GM12878 (cell line): ENCODE results near the gene PITX1. TPM values are rescaled to one million over a fixed set of nuclear protein-coding genes. Genes with fewer than 3 reads are reported as not detected.

Experiments used
- ATAC-seq: fragments of 200-7000 bp; cut with Tn5 transposase; 3 replicates; pipeline ENCODE4 v1.9.1; 2020; ENCODE audit warnings: mild to moderate bottlenecking, moderate library complexity
- BruUV-seq: library from RNA; stranded (reverse); fragments of 400-500 nt; replicated peaks from 2 replicates; lab custom pipeline; 2021; lab: Mats Ljungman, UMichigan
- CTCF ChIA-PET: fragments of 300-600 bp; sonication (Branson Sonifier 250); formaldehyde crosslinking; extraction: SDS; loops from one replicate; lab custom pipeline; 2021; ENCODE audit warnings: inconsistent platforms; lab: Yijun Ruan, JAX
- POLR2A ChIA-PET: fragments of 350-600 bp; formaldehyde crosslinking; extraction: SDS; loops from one replicate; lab custom pipeline; 2021; ENCODE audit warnings: inconsistent platforms; lab: Charles Lee
- RAD21 ChIA-PET: fragments of 300-600 bp; sonication (Branson Sonifier 250); formaldehyde crosslinking; loops from one replicate; lab custom pipeline; 2023; ENCODE audit warnings: antibody characterized with exemption; ENCODE audit not compliant: unreplicated experiment; lab: Charles Lee
- SMC1A ChIA-PET: fragments of 300-600 bp; sonication (Branson Sonifier 250); formaldehyde crosslinking; loops from one replicate; lab custom pipeline; 2023; ENCODE audit not compliant: unreplicated experiment, uncharacterized antibody; lab: Charles Lee
- DNase-seq: peaks from one replicate; pipeline ENCODE4 v3.0.0-alpha.2; 2011; ENCODE audit warnings: low read depth, low spot score
- FAIRE-seq: peaks from 3 replicates; lab custom pipeline; 2011; peaks lifted over from hg19 to GRCh38; lab: Jason Lieb, UNC
- H2AFZ ChIP-seq: 2 replicates; pipeline ENCODE4 v1.6.0; 2011; ENCODE audit warnings: low read depth, low read length, control low read depth; ENCODE audit not compliant: control insufficient read depth
- H3K27ac ChIP-seq: 2 replicates; pipeline ENCODE4 v1.5.1; 2011; ENCODE audit warnings: control low read depth; ENCODE audit not compliant: control insufficient read depth, insufficient read depth
- H3K27me3 ChIP-seq, 2 experiments: replicated peaks in 1 of 2; 2 replicates each; pipeline versions ENCODE4 v1.6.0 to v1.6.1; 2011; ENCODE audit warnings: low read length in 1 of 2; ENCODE audit not compliant: control insufficient read depth in 2 of 2, insufficient read depth in 2 of 2
- H3K36me3 ChIP-seq, 2 experiments: 2 replicates each; pipeline ENCODE4 v1.5.1; 2011; ENCODE audit warnings: low read length in 1 of 2; ENCODE audit not compliant: control insufficient read depth in 2 of 2, insufficient read depth in 2 of 2
- H3K4me1 ChIP-seq: 2 replicates; pipeline ENCODE4 v1.6.1; 2011; ENCODE audit warnings: mild to moderate bottlenecking, low read length, moderate library complexity, mixed read lengths; ENCODE audit not compliant: control insufficient read depth, insufficient read depth
- H3K4me2 ChIP-seq: 2 replicates; pipeline ENCODE4 v1.6.0; 2011; ENCODE audit warnings: control low read depth; ENCODE audit not compliant: control insufficient read depth, insufficient read depth
- H3K4me3 ChIP-seq: fragments of 200-600 bp; sonication (generic); 2 replicates; pipeline ENCODE4 v1.5.1; 2016
- H3K79me2 ChIP-seq: 2 replicates; pipeline ENCODE4 v1.6.0; 2011; ENCODE audit warnings: low read length; ENCODE audit not compliant: control insufficient read depth, insufficient read depth
- H3K9ac ChIP-seq: 2 replicates; pipeline ENCODE4 v1.8.0; 2011; ENCODE audit warnings: low read length, control low read depth, mixed read lengths; ENCODE audit not compliant: control insufficient read depth, insufficient read depth
- H3K9me3 ChIP-seq: replicated peaks from 3 replicates; pipeline ENCODE4 v1.5.1; 2011; ENCODE audit warnings: mild to moderate bottlenecking, low read length; ENCODE audit not compliant: control insufficient read depth, insufficient read depth
- H4K20me1 ChIP-seq: 2 replicates; pipeline ENCODE4 v1.6.0; 2011; ENCODE audit not compliant: control insufficient read depth, insufficient read depth
- BACH1 ChIP-seq: fragments of 450-650 bp; IDR thresholded peaks from 2 replicates; pipeline ENCODE4 v1.6.1; 2017; ENCODE audit warnings: mild to moderate bottlenecking, borderline replicate concordance
- BHLHE40 ChIP-seq, 2 experiments: fragments of 450-650 bp in 1 of 2; IDR thresholded peaks; 2 replicates each; pipeline ENCODE4 v1.6.1; 2011 to 2017; ENCODE audit warnings: low read depth in 2 of 2, borderline replicate concordance in 1 of 2, improper control_type of control experiment in 1 of 2, low read length in 1 of 2, mild to moderate bottlenecking in 1 of 2
- BMI1 ChIP-seq: fragments of 450-650 bp; IDR thresholded peaks from 2 replicates; pipeline ENCODE4 v1.6.1; 2016; ENCODE audit warnings: mild to moderate bottlenecking, moderate library complexity, borderline replicate concordance
- CHD1 ChIP-seq: IDR thresholded peaks from 2 replicates; pipeline ENCODE4 v1.6.1; 2012; ENCODE audit warnings: low read depth, low read length, improper control_type of control experiment
- GATAD2B ChIP-seq: fragments of 450-650 bp; conservative IDR thresholded peaks from 2 replicates; pipeline ENCODE4 v1.6.1; 2017; ENCODE audit warnings: low read depth, mild to moderate bottlenecking, moderate library complexity
- JUNB ChIP-seq: IDR thresholded peaks from 2 replicates; pipeline ENCODE4 v1.6.1; 2016; ENCODE audit warnings: antibody characterized with exemption, mild to moderate bottlenecking
- NRF1 ChIP-seq: conservative IDR thresholded peaks from 2 replicates; pipeline ENCODE4 v1.6.1; 2011; ENCODE audit warnings: mild to moderate bottlenecking, low read depth, low read length, improper control_type of control experiment
- PAX8 ChIP-seq: fragments of 450-650 bp; IDR thresholded peaks from 2 replicates; pipeline ENCODE4 v1.6.1; 2017; ENCODE audit warnings: mild to moderate bottlenecking, moderate library complexity
- RUNX3 ChIP-seq: IDR thresholded peaks from 2 replicates; pipeline ENCODE4 v1.6.1; 2012; ENCODE audit warnings: low read length, inconsistent platforms
- SMC3 ChIP-seq: IDR thresholded peaks from 2 replicates; pipeline ENCODE4 v1.6.1; 2011; ENCODE audit warnings: low read length, improper control_type of control experiment, borderline replicate concordance
- SUPT20H ChIP-seq: IDR thresholded peaks from 2 replicates; pipeline ENCODE4 v1.6.1; 2011; ENCODE audit warnings: low read depth, mild to moderate bottlenecking, low read length, moderate library complexity, borderline replicate concordance; ENCODE audit not compliant: control insufficient read depth
- TAF1 ChIP-seq: IDR thresholded peaks from 2 replicates; pipeline ENCODE4 v1.6.1; 2011; ENCODE audit warnings: mild to moderate bottlenecking, low read depth, low read length, borderline replicate concordance
- YBX1 ChIP-seq: fragments of 450-650 bp; IDR thresholded peaks from 2 replicates; pipeline ENCODE4 v1.6.1; 2016; ENCODE audit warnings: antibody characterized with exemption
- ZNF384 ChIP-seq: IDR thresholded peaks from 2 replicates; pipeline ENCODE4 v1.6.1; 2012; ENCODE audit warnings: low read depth, mild to moderate bottlenecking, low read length, improper control_type of control experiment, borderline replicate concordance
- WGBS: methylation state at CpG from one replicate; pipeline ENCODE4 v1.1.6; 2016; ENCODE audit warnings: low lambda C conversion rate; ENCODE audit not compliant: insufficient replicate concordance, insufficient coverage; ENCODE audit errors: missing lambda C conversion rate; 5-methylcytosine and 5-hydroxymethylcytosine counted together
- in situ Hi-C: fragments of 300-500 bp; cut with MboI; formaldehyde crosslinking; loops from 9 replicates; pipeline ENCODE4 v1.14.3; 2018; ENCODE audit warnings: mixed read lengths
- intact Hi-C: fragments of 100-400 bp; cut with micrococcal nuclease; formaldehyde crosslinking; loops from one replicate; pipeline ENCODE4 v1.14.2; 2022; ENCODE audit not compliant: unreplicated experiment
- polyA plus RNA-seq, 11 experiments: library from polyadenylated mRNA; depleted of rRNA in 4 of 11; unstranded in 6 of 11; stranded (reverse) in 5 of 11; fragments of >200 nt; fragmentation: Nextera tagmentation in 4 of 11; fragmentation: Illumina TruSeq in 1 of 11; extraction: Ambion mirVana in 4 of 11; extraction: Trizol in 1 of 11; gene quantifications; 1 replicate in 1 of 11; 2 replicates in 10 of 11; pipeline versions ENCODE4 v1.2.1 to v1.2.3, GENCODE V29; 2011 to 2016; ENCODE audit warnings: inconsistent platforms in 2 of 11, missing spikeins in 2 of 11, low read depth in 1 of 11
- total RNA-seq, 4 experiments: library from RNA; depleted of rRNA in 3 of 4; stranded (reverse); fragments of >200 nt in 3 of 4; fragmentation: Illumina TruSeq in 1 of 4; extraction: Trizol in 1 of 4; gene quantifications; 2 replicates each; pipeline versions ENCODE4 v1.2.1 to v1.2.3, GENCODE V29; 2013 to 2021
- TF ChIP-seq, protein P1 (sequence below): fragments of 450-650 bp; IDR thresholded peaks from 2 replicates; pipeline ENCODE4 v1.6.1; 2016; ENCODE audit warnings: mild to moderate bottlenecking, moderate library complexity, borderline replicate concordance
- TF ChIP-seq, protein P2 (sequence below): IDR thresholded peaks from 2 replicates; pipeline ENCODE4 v1.6.1; 2011; ENCODE audit warnings: low read depth, mild to moderate bottlenecking, low read length, moderate library complexity, borderline replicate concordance; ENCODE audit errors: extremely low read depth
- TF ChIP-seq, protein P3 (sequence below): IDR thresholded peaks from 2 replicates; pipeline ENCODE4 v1.6.1; 2012; ENCODE audit warnings: low read depth, low read length, improper control_type of control experiment
- TF ChIP-seq, protein P4 (sequence below): fragments of 150-350 bp; IDR thresholded peaks from 2 replicates; pipeline ENCODE4 v1.6.1; 2014; ENCODE audit warnings: mild to moderate bottlenecking, low read depth, low read length

PITX1 gene
- total and polyA plus RNA-seq, 10 of the 15 experiments (the other 5 are each of a cell fraction or from before 2014, with no cell fraction given): 0.16 to 1.1 (median 0.68) TPM; not detected in 5

DNA sequence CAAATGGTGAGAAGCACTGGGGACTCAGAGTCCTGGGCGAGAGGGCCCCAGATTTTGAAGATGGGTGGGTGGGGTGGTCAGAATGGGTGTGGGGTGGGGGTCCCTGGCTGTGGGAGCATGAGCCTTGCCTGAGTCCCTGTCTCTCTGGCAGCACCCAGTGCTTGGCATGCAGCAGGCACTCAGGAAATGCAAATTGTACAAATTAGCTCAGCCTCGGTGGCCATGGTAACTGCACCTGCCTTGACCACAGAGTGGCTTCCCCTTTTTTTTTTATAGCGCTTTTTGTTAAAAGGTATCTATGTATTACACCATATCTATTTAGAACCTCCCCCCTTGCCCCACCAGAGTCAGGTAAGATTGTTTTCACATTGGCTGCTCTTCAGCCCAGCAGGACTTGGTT lies 19.2 kb upstream of the PITX1 start:
- Histone ChIP-seq H4K20me1 (no peaks in the 10 kb centered on the region), H3K79me2 (no peaks in the 10 kb centered on the region), H3K27ac (no peak overlapping the region), H3K36me3 (no peaks in the 10 kb centered on the region), H3K27me3 (peaks cover 0 to 4% of the 10 kb centered on the region in 2 experiments), H3K9me3 (no peaks in the 10 kb centered on the region), H3K4me1 (peaks cover 14% of the 10 kb centered on the region), H2AFZ (no peak overlapping the region), H3K9ac (no peak overlapping the region), H3K4me3 (no peak overlapping the region), H3K4me2 (peak overlapping the region; percentile 36)
- 0% methylated on average over 3 of the region's 3 CpGs for WGBS
- in situ Hi-C loops (no loop called here), intact Hi-C loops (no loop called here)
- ATAC-seq: peak; percentile 97
- CTCF ChIA-PET: no interaction called here
- peak; percentile 81 for FAIRE-seq
- SMC1A ChIA-PET: interaction anchor here (0.6 to 1.0 kb wide), 3 partner anchors 50 to 149 kb away, joined by 3 to 4 read pairs (median 3); no protein-coding TSS in a partner anchor
- peak; percentile 58 for DNase-seq
- POLR2A ChIA-PET: interaction anchor here (0.5 kb wide), 1 partner anchor 47 kb away, joined by 4 read pairs; no protein-coding TSS in a partner anchor
- RAD21 ChIA-PET: interaction anchor here (0.9 kb wide), 1 partner anchor 10 kb away, joined by 3 read pairs; no protein-coding TSS in a partner anchor
- BruUV-seq: no TSS peak
- TF ChIP-seq, protein P1, sequence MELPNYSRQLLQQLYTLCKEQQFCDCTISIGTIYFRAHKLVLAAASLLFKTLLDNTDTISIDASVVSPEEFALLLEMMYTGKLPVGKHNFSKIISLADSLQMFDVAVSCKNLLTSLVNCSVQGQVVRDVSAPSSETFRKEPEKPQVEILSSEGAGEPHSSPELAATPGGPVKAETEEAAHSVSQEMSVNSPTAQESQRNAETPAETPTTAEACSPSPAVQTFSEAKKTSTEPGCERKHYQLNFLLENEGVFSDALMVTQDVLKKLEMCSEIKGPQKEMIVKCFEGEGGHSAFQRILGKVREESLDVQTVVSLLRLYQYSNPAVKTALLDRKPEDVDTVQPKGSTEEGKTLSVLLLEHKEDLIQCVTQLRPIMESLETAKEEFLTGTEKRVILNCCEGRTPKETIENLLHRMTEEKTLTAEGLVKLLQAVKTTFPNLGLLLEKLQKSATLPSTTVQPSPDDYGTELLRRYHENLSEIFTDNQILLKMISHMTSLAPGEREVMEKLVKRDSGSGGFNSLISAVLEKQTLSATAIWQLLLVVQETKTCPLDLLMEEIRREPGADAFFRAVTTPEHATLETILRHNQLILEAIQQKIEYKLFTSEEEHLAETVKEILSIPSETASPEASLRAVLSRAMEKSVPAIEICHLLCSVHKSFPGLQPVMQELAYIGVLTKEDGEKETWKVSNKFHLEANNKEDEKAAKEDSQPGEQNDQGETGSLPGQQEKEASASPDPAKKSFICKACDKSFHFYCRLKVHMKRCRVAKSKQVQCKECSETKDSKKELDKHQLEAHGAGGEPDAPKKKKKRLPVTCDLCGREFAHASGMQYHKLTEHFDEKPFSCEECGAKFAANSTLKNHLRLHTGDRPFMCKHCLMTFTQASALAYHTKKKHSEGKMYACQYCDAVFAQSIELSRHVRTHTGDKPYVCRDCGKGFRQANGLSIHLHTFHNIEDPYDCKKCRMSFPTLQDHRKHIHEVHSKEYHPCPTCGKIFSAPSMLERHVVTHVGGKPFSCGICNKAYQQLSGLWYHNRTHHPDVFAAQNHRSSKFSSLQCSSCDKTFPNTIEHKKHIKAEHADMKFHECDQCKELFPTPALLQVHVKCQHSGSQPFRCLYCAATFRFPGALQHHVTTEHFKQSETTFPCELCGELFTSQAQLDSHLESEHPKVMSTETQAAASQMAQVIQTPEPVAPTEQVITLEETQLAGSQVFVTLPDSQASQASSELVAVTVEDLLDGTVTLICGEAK: no peak
- TF ChIP-seq BHLHE40 (IDR thresholded peaks at IDR 0.05; ENCODE audit: borderline replicate concordance in 1 of 2, low read depth in 2 of 2, low read length in 1 of 2): peak; percentile 77 to 87; a peak in 3 of 4 replicates
- TF ChIP-seq TAF1: no peak
- peak; percentile 68; the same call in 1 of the 2 replicates for TF ChIP-seq BMI1
- TF ChIP-seq JUNB: no peak
- no peak for TF ChIP-seq NRF1
- no peak for TF ChIP-seq SUPT20H
- no peak for TF ChIP-seq SMC3
- no peak for TF ChIP-seq YBX1
- TF ChIP-seq, protein P2, sequence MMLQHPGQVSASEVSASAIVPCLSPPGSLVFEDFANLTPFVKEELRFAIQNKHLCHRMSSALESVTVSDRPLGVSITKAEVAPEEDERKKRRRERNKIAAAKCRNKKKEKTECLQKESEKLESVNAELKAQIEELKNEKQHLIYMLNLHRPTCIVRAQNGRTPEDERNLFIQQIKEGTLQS: no peak
- TF ChIP-seq PAX8: no peak
- no peak for TF ChIP-seq GATAD2B
- peak; percentile 92 for TF ChIP-seq ZNF384
- TF ChIP-seq, protein P3, sequence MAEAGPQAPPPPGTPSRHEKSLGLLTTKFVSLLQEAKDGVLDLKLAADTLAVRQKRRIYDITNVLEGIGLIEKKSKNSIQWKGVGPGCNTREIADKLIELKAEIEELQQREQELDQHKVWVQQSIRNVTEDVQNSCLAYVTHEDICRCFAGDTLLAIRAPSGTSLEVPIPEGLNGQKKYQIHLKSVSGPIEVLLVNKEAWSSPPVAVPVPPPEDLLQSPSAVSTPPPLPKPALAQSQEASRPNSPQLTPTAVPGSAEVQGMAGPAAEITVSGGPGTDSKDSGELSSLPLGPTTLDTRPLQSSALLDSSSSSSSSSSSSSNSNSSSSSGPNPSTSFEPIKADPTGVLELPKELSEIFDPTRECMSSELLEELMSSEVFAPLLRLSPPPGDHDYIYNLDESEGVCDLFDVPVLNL: no peak
- TF ChIP-seq CHD1: no peak
- TF ChIP-seq RUNX3: peak; percentile 81
- TF ChIP-seq, protein P4, sequence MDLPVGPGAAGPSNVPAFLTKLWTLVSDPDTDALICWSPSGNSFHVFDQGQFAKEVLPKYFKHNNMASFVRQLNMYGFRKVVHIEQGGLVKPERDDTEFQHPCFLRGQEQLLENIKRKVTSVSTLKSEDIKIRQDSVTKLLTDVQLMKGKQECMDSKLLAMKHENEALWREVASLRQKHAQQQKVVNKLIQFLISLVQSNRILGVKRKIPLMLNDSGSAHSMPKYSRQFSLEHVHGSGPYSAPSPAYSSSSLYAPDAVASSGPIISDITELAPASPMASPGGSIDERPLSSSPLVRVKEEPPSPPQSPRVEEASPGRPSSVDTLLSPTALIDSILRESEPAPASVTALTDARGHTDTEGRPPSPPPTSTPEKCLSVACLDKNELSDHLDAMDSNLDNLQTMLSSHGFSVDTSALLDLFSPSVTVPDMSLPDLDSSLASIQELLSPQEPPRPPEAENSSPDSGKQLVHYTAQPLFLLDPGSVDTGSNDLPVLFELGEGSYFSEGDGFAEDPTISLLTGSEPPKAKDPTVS: no peak
- no peak for TF ChIP-seq BACH1
